H1 (cell line): ENCODE measurements around the gene ARHGEF28. TPM values are rescaled to one million over a fixed set of nuclear protein-coding genes. Genes with fewer than 3 reads are reported as not detected.

Experiments used
- BRCA1 ChIP-seq: IDR thresholded peaks from 2 replicates; pipeline ENCODE4 v1.6.1; 2012; ENCODE audit warnings: low read depth, low read length, improper control_type of control experiment
- EGR1 ChIP-seq: IDR thresholded peaks from 2 replicates; pipeline ENCODE4 v1.6.1; 2011; ENCODE audit warnings: low read depth, low read length, borderline replicate concordance
- EZH2 ChIP-seq: fragments of 200-600 bp; sonication (generic); IDR thresholded peaks from 2 replicates; pipeline ENCODE4 v1.7.1; 2012; ENCODE audit warnings: low read depth, mild to moderate bottlenecking, moderate library complexity, low read length, inconsistent platforms; ENCODE audit not compliant: severe bottlenecking
- GABPA ChIP-seq: IDR thresholded peaks from 2 replicates; pipeline ENCODE4 v1.6.1; 2011; ENCODE audit warnings: mild to moderate bottlenecking, low read length, moderate library complexity, borderline replicate concordance; ENCODE audit not compliant: insufficient read depth
- KDM1A ChIP-seq: fragments of 200-600, 300-600 bp; sonication (generic); IDR thresholded peaks from 2 replicates; pipeline ENCODE4 v1.7.1; 2016; ENCODE audit warnings: mild to moderate bottlenecking, low read length, borderline replicate concordance
- MAFK ChIP-seq: IDR thresholded peaks from 2 replicates; pipeline ENCODE4 v1.6.1; 2012; ENCODE audit warnings: low read depth, mild to moderate bottlenecking, improper control_type of control experiment, low read length
- POU5F1 ChIP-seq: IDR thresholded peaks from 2 replicates; pipeline ENCODE4 v1.6.1; 2011; ENCODE audit warnings: low read depth, mild to moderate bottlenecking, low read length, moderate library complexity
- RXRA ChIP-seq: IDR thresholded peaks from 2 replicates; pipeline ENCODE4 v1.6.1; 2011; ENCODE audit warnings: low read depth, mild to moderate bottlenecking, low read length, moderate library complexity; ENCODE audit not compliant: insufficient read depth
- SIRT6 ChIP-seq: IDR thresholded peaks from one replicate; pipeline ENCODE4 v1.7.1; 2012; ENCODE audit warnings: low read length, inconsistent platforms
- polyA plus RNA-seq, 7 experiments: library from polyadenylated mRNA; depleted of rRNA in 3 of 7; stranded (reverse) in 5 of 7; unstranded in 2 of 7; fragments of >200 nt in 5 of 7; fragments of 200-250 nt in 2 of 7; gene quantifications; 1 replicate in 5 of 7; 2 replicates in 1 of 7; 4 replicates in 1 of 7; pipeline versions ENCODE4 v1.2.1 to v1.2.3, GENCODE V29; 2011 to 2013; ENCODE audit warnings: missing spikeins in 2 of 7, mixed read lengths in 2 of 7
- total RNA-seq: library from RNA; stranded (reverse); fragmentation: NEBNext Ultra II Directional; extraction: Animal tissue kit (Norgen Biotek cat#: 25700); gene quantifications from 2 replicates; pipeline ENCODE4 v1.2.1, GENCODE V29; 2021
- TF ChIP-seq, protein P1 (sequence below): fragments of 300-600 bp; sonication (generic); IDR thresholded peaks from 2 replicates; pipeline ENCODE4 v1.7.1; 2012; ENCODE audit warnings: low read length, moderate library complexity, mild to moderate bottlenecking, inconsistent platforms; ENCODE audit not compliant: insufficient replicate concordance
- TF ChIP-seq, protein P2 (sequence below): IDR thresholded peaks from 2 replicates; pipeline ENCODE4 v1.6.1; 2011; ENCODE audit warnings: low read length, improper control_type of control experiment

The ARHGEF28 gene
- total and polyA plus RNA-seq, 2 of the 8 experiments (the other 6 are each of a cell fraction or from before 2014, with no cell fraction given): 0.33 to 1.0 TPM

DNA sequence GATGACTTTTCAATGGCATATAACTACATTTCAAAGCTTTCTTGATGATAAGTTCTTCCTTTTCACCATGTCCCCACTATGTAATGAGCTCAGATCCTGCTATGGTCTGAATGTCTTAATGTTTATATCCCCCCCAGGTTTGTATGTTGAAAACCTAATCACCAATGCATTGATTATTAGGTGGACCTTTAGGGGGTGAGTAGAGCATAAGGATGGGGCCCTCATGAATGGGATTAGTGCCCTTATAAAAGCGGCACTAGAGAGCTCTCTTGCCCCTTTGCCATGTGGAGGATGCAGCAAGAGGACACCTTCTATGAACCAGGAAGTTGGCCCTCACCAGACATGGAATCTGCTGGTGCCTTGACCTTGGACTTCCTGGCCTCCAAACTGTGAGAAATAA is 316.8 kb downstream of the ARHGEF28 start (continued):
- TF ChIP-seq, protein P1, sequence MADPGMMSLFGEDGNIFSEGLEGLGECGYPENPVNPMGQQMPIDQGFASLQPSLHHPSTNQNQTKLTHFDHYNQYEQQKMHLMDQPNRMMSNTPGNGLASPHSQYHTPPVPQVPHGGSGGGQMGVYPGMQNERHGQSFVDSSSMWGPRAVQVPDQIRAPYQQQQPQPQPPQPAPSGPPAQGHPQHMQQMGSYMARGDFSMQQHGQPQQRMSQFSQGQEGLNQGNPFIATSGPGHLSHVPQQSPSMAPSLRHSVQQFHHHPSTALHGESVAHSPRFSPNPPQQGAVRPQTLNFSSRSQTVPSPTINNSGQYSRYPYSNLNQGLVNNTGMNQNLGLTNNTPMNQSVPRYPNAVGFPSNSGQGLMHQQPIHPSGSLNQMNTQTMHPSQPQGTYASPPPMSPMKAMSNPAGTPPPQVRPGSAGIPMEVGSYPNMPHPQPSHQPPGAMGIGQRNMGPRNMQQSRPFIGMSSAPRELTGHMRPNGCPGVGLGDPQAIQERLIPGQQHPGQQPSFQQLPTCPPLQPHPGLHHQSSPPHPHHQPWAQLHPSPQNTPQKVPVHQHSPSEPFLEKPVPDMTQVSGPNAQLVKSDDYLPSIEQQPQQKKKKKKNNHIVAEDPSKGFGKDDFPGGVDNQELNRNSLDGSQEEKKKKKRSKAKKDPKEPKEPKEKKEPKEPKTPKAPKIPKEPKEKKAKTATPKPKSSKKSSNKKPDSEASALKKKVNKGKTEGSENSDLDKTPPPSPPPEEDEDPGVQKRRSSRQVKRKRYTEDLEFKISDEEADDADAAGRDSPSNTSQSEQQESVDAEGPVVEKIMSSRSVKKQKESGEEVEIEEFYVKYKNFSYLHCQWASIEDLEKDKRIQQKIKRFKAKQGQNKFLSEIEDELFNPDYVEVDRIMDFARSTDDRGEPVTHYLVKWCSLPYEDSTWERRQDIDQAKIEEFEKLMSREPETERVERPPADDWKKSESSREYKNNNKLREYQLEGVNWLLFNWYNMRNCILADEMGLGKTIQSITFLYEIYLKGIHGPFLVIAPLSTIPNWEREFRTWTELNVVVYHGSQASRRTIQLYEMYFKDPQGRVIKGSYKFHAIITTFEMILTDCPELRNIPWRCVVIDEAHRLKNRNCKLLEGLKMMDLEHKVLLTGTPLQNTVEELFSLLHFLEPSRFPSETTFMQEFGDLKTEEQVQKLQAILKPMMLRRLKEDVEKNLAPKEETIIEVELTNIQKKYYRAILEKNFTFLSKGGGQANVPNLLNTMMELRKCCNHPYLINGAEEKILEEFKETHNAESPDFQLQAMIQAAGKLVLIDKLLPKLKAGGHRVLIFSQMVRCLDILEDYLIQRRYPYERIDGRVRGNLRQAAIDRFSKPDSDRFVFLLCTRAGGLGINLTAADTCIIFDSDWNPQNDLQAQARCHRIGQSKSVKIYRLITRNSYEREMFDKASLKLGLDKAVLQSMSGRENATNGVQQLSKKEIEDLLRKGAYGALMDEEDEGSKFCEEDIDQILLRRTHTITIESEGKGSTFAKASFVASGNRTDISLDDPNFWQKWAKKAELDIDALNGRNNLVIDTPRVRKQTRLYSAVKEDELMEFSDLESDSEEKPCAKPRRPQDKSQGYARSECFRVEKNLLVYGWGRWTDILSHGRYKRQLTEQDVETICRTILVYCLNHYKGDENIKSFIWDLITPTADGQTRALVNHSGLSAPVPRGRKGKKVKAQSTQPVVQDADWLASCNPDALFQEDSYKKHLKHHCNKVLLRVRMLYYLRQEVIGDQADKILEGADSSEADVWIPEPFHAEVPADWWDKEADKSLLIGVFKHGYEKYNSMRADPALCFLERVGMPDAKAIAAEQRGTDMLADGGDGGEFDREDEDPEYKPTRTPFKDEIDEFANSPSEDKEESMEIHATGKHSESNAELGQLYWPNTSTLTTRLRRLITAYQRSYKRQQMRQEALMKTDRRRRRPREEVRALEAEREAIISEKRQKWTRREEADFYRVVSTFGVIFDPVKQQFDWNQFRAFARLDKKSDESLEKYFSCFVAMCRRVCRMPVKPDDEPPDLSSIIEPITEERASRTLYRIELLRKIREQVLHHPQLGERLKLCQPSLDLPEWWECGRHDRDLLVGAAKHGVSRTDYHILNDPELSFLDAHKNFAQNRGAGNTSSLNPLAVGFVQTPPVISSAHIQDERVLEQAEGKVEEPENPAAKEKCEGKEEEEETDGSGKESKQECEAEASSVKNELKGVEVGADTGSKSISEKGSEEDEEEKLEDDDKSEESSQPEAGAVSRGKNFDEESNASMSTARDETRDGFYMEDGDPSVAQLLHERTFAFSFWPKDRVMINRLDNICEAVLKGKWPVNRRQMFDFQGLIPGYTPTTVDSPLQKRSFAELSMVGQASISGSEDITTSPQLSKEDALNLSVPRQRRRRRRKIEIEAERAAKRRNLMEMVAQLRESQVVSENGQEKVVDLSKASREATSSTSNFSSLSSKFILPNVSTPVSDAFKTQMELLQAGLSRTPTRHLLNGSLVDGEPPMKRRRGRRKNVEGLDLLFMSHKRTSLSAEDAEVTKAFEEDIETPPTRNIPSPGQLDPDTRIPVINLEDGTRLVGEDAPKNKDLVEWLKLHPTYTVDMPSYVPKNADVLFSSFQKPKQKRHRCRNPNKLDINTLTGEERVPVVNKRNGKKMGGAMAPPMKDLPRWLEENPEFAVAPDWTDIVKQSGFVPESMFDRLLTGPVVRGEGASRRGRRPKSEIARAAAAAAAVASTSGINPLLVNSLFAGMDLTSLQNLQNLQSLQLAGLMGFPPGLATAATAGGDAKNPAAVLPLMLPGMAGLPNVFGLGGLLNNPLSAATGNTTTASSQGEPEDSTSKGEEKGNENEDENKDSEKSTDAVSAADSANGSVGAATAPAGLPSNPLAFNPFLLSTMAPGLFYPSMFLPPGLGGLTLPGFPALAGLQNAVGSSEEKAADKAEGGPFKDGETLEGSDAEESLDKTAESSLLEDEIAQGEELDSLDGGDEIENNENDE: no peak
- no peak for TF ChIP-seq KDM1A
- no peak for TF ChIP-seq POU5F1
- TF ChIP-seq RXRA: no peak
- TF ChIP-seq SIRT6: no peak
- TF ChIP-seq MAFK: no peak
- TF ChIP-seq BRCA1: no peak
- TF ChIP-seq EGR1: no peak
- TF ChIP-seq EZH2: no peak
- no peak for TF ChIP-seq GABPA
- TF ChIP-seq, protein P2, sequence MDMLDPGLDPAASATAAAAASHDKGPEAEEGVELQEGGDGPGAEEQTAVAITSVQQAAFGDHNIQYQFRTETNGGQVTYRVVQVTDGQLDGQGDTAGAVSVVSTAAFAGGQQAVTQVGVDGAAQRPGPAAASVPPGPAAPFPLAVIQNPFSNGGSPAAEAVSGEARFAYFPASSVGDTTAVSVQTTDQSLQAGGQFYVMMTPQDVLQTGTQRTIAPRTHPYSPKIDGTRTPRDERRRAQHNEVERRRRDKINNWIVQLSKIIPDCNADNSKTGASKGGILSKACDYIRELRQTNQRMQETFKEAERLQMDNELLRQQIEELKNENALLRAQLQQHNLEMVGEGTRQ: no peak
